Mammary epithelial cell (primary cell): Measurements from ENCODE around the gene AOAH.

Experiments used
- CTCF ChIP-seq, 2 donors: IDR thresholded peaks in 1 of 2; conservative IDR thresholded peaks in 1 of 2; 2 replicates each; pipeline ENCODE4 v1.5.1; 2011 to 2012; ENCODE audit warnings: inconsistent platforms in 2 of 2, low read length in 2 of 2, mild to moderate bottlenecking in 2 of 2, control low read depth in 1 of 2, low read depth in 1 of 2; ENCODE audit not compliant: insufficient read depth in 1 of 2; ENCODE audit errors: extremely low read depth in 1 of 2
- EZH2 ChIP-seq: IDR thresholded peaks from 2 replicates; pipeline ENCODE4 v1.6.1; 2012; ENCODE audit warnings: low read length, inconsistent platforms, borderline replicate concordance

GRCh38 chr7:36658335-36659171, 65.7 kb downstream of the AOAH start:
- TF ChIP-seq CTCF (conservative IDR thresholded peaks at IDR 0.05 in 1 of 2, IDR thresholded peaks at IDR 0.05 in 1 of 2; ENCODE audit: extremely low read depth in 1 of 2, insufficient read depth in 1 of 2, low read depth in 1 of 2, low read length in 2 of 2) (no peak), EZH2 (no peak)
